SK-N-SH (cell line): ENCODE data around the gene DMAP1. TPM values are rescaled to one million over a fixed set of nuclear protein-coding genes. Genes with fewer than 3 reads are reported as not detected.

Source experiments
- CTCF ChIA-PET: fragments of 300-600, 350-600 bp; formaldehyde crosslinking; extraction: SDS; loops from one replicate; lab custom pipeline; 2021; lab: Yijun Ruan, JAX
- POLR2A ChIA-PET: fragments of 350-600 bp; sonication (Branson Sonifier 250); formaldehyde crosslinking; extraction: SDS; loops from one replicate; lab custom pipeline; 2020; ENCODE audit warnings: antibody characterized with exemption, inconsistent platforms; lab: Yijun Ruan, JAX
- DNase-seq: peaks from one replicate; pipeline ENCODE4 v3.0.0; 2012
- H2AFZ ChIP-seq: fragments of 200-600 bp; sonication (generic); 2 replicates; pipeline ENCODE4 v1.8.1; 2016; ENCODE audit warnings: antibody characterized with exemption, mild to moderate bottlenecking, low read depth
- H3F3A ChIP-seq: fragments of 200-600 bp; sonication (generic); replicated peaks from 2 replicates; pipeline ENCODE3; 2016; ENCODE audit warnings: antibody characterized with exemption, mild to moderate bottlenecking; ENCODE audit not compliant: insufficient read depth
- H3K27ac ChIP-seq, 2 experiments: fragments of 200-500 bp in 1 of 2; fragments of 200-600 bp in 1 of 2; sonication (Bioruptor generic) in 1 of 2; sonication (generic), shearing (Covaris generic) in 1 of 2; 2 replicates each; pipeline versions ENCODE4 v1.5.1 to v1.6.1; 2014 to 2016; ENCODE audit warnings: low read depth in 2 of 2, inconsistent platforms in 1 of 2, low read length in 1 of 2, mild to moderate bottlenecking in 1 of 2, mixed read lengths in 1 of 2
- H3K27me3 ChIP-seq: fragments of 200-600 bp; sonication (generic), shearing (Covaris generic); 2 replicates; pipeline ENCODE4 v1.6.1; 2016; ENCODE audit warnings: mixed run types; ENCODE audit not compliant: insufficient read depth
- H3K36me3 ChIP-seq, 2 experiments: fragments of 200-500 bp in 1 of 2; fragments of 200-600 bp in 1 of 2; sonication (Bioruptor generic) in 1 of 2; sonication (generic) in 1 of 2; replicated peaks in 1 of 2; 2 replicates each; pipeline versions ENCODE3 to v1.5.1; 2014 to 2016; ENCODE audit warnings: low read length in 1 of 2, mild to moderate bottlenecking in 1 of 2; ENCODE audit not compliant: insufficient read depth in 2 of 2, control insufficient read depth in 1 of 2
- H3K4me1 ChIP-seq, 2 experiments: fragments of 200-500 bp in 1 of 2; fragments of 200-600 bp in 1 of 2; sonication (Bioruptor generic) in 1 of 2; sonication (generic), shearing (Covaris generic) in 1 of 2; 2 replicates each; pipeline versions ENCODE4 v1.5.1 to v1.6.1; 2014 to 2016; ENCODE audit warnings: low read depth in 1 of 2, low read length in 1 of 2, mixed run types in 1 of 2; ENCODE audit not compliant: insufficient read depth in 2 of 2, control insufficient read depth in 1 of 2
- H3K4me2 ChIP-seq: fragments of 200-600 bp; sonication (generic), shearing (Covaris generic); 2 replicates; pipeline ENCODE4 v1.6.1; 2017; ENCODE audit warnings: mixed run types
- H3K4me3 ChIP-seq, 2 experiments: fragments of 200-500 bp in 1 of 2; fragments of 200-600 bp in 1 of 2; sonication (Bioruptor generic) in 1 of 2; sonication (generic), shearing (Covaris generic) in 1 of 2; 2 replicates each; pipeline versions ENCODE4 v1.5.1 to v1.8.1; 2014 to 2016; ENCODE audit warnings: low read depth in 2 of 2, inconsistent platforms in 1 of 2, low read length in 1 of 2, mild to moderate bottlenecking in 1 of 2, mixed read lengths in 1 of 2, moderate library complexity in 1 of 2
- H3K79me2 ChIP-seq: fragments of 200-600 bp; sonication (generic); 2 replicates; pipeline ENCODE4 v1.8.1; 2017; ENCODE audit warnings: mild to moderate bottlenecking; ENCODE audit not compliant: insufficient read depth
- H3K9ac ChIP-seq: fragments of 200-600 bp; sonication (generic); 2 replicates; pipeline ENCODE4 v1.6.1; 2017; ENCODE audit warnings: mixed run types
- H3K9me2 ChIP-seq: fragments of 200-600 bp; sonication (generic); 2 replicates; pipeline ENCODE4 v1.6.1; 2017; ENCODE audit warnings: mixed run types
- H3K9me3 ChIP-seq: fragments of 200-600 bp; sonication (generic); 2 replicates; pipeline ENCODE4 v1.6.1; 2017; ENCODE audit warnings: mixed run types, mild to moderate bottlenecking, moderate library complexity
- H4K20me1 ChIP-seq: fragments of 200-600 bp; sonication (generic); 2 replicates; pipeline ENCODE4 v1.6.1; 2017; ENCODE audit warnings: mild to moderate bottlenecking, mixed run types; ENCODE audit not compliant: insufficient read depth
- ELF1 ChIP-seq: IDR thresholded peaks from 2 replicates; pipeline ENCODE4 v1.4.0; 2012
- EP300 ChIP-seq, 2 experiments: IDR thresholded peaks; 2 replicates each; pipeline versions ENCODE4 v1.4.0 to v1.6.1; 2012; ENCODE audit warnings: borderline replicate concordance in 1 of 2, low read depth in 1 of 2, low read length in 1 of 2
- EZH2phosphoT487 ChIP-seq: fragments of 200-600 bp; sonication (generic); IDR thresholded peaks from 2 replicates; pipeline ENCODE4 v1.6.1; 2017; ENCODE audit warnings: low read depth, mixed run types, mild to moderate bottlenecking, antibody characterized with exemption, moderate library complexity, borderline replicate concordance
- FOSL2 ChIP-seq: IDR thresholded peaks from 2 replicates; pipeline ENCODE4 v1.4.0; 2012; ENCODE audit warnings: low read depth, mild to moderate bottlenecking, moderate library complexity, borderline replicate concordance
- GABPA ChIP-seq: IDR thresholded peaks from 2 replicates; pipeline ENCODE4 v1.4.0; 2012; ENCODE audit warnings: low read depth, mild to moderate bottlenecking
- JUND ChIP-seq: IDR thresholded peaks from 2 replicates; pipeline ENCODE4 v1.4.0; 2012
- NFIC ChIP-seq: IDR thresholded peaks from 2 replicates; pipeline ENCODE4 v1.4.0; 2012; ENCODE audit warnings: borderline replicate concordance
- POLR2AphosphoS5 ChIP-seq: IDR thresholded peaks from 2 replicates; pipeline ENCODE4 v1.6.1; 2012; ENCODE audit warnings: low read depth, low read length
- RXRA ChIP-seq: IDR thresholded peaks from 2 replicates; pipeline ENCODE4 v1.4.0; 2012; ENCODE audit warnings: low read depth, mild to moderate bottlenecking, borderline replicate concordance
- SIN3A ChIP-seq: IDR thresholded peaks from 2 replicates; pipeline ENCODE4 v1.6.1; 2012; ENCODE audit warnings: low read depth, mild to moderate bottlenecking, low read length, moderate library complexity, borderline replicate concordance
- TCF12 ChIP-seq: IDR thresholded peaks from 2 replicates; pipeline ENCODE4 v1.4.0; 2012
- WGBS: methylation state at CpG from one replicate; pipeline ENCODE4 v1.1.6; 2017; ENCODE audit warnings: low lambda C conversion rate; 5-methylcytosine and 5-hydroxymethylcytosine counted together
- polyA plus RNA-seq, 3 experiments: library from polyadenylated mRNA; depleted of rRNA; stranded (reverse); fragments of >200 nt; gene quantifications; 2 replicates each; pipeline ENCODE4 v1.2.3, GENCODE V29; 2012
- TF ChIP-seq, protein P1 (sequence below): IDR thresholded peaks from 2 replicates; pipeline ENCODE4 v1.6.1; 2012; ENCODE audit warnings: mild to moderate bottlenecking, low read depth, low read length, moderate library complexity
- TF ChIP-seq, protein P2 (sequence below): fragments of 150-350 bp; IDR thresholded peaks from 2 replicates; pipeline ENCODE4 v1.6.1; 2016; ENCODE audit warnings: mild to moderate bottlenecking, low read depth, low read length

DMAP1 gene
- polyA plus RNA-seq, 1 of the 3 experiments (the other 2 are of a cell fraction) = 59.6 TPM

DNA sequence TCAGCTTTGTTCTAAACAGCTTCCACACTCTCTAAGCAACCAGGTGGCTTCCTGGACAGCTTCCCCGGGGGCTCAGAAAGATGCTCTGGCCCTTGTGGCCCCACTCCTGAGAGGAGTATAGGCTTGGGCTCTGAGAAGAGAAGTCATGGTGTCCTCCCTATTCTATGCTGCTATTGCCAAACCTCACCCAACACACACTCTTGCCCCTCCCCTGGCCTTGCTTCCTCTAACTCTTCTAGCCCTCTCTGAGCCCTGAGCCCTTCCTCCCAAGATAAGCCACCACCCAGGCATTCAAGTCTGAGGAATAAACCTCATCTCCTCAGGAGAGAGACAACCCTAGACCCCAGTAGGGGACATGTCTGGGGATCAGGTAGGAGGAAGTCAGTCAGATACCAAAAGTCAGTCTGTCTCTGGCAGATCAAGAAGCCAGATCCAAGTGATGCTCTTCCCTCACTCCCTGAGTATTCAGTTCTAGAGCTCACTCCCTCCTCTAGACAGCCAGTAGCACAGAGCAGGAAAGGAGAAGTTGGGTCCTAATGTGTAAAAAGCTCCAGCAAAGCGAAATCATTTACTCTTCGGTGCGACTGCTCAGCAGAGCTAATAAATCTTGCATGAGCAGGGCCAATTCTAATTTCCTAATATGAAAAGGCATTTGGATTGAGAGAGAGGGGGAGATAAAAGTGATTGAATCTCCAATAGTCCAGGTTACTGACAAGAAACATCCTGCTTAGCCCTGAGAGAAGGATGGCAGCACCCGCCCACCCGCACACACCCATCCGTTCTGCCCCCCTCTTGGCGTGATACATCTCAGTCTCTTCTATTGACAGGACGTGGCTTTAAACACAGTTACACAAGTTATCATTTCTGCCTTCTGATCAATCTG is 50.5 kb downstream of the DMAP1 start (continued):
- TF ChIP-seq, protein P1, sequence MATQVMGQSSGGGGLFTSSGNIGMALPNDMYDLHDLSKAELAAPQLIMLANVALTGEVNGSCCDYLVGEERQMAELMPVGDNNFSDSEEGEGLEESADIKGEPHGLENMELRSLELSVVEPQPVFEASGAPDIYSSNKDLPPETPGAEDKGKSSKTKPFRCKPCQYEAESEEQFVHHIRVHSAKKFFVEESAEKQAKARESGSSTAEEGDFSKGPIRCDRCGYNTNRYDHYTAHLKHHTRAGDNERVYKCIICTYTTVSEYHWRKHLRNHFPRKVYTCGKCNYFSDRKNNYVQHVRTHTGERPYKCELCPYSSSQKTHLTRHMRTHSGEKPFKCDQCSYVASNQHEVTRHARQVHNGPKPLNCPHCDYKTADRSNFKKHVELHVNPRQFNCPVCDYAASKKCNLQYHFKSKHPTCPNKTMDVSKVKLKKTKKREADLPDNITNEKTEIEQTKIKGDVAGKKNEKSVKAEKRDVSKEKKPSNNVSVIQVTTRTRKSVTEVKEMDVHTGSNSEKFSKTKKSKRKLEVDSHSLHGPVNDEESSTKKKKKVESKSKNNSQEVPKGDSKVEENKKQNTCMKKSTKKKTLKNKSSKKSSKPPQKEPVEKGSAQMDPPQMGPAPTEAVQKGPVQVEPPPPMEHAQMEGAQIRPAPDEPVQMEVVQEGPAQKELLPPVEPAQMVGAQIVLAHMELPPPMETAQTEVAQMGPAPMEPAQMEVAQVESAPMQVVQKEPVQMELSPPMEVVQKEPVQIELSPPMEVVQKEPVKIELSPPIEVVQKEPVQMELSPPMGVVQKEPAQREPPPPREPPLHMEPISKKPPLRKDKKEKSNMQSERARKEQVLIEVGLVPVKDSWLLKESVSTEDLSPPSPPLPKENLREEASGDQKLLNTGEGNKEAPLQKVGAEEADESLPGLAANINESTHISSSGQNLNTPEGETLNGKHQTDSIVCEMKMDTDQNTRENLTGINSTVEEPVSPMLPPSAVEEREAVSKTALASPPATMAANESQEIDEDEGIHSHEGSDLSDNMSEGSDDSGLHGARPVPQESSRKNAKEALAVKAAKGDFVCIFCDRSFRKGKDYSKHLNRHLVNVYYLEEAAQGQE = no peak
- TF ChIP-seq FOSL2 = no peak
- no peak for TF ChIP-seq NFIC
- TF ChIP-seq GABPA = no peak
- TF ChIP-seq POLR2AphosphoS5 = no peak
- TF ChIP-seq RXRA = no peak
- no peak for TF ChIP-seq EZH2phosphoT487
- no peak for TF ChIP-seq TCF12
- no peak for TF ChIP-seq SIN3A
- no peak for TF ChIP-seq ELF1
- TF ChIP-seq EP300 (IDR thresholded peaks at IDR 0.05; ENCODE audit: borderline replicate concordance in 1 of 2, low read depth in 1 of 2, low read length in 1 of 2) = no peak
- TF ChIP-seq, protein P2, sequence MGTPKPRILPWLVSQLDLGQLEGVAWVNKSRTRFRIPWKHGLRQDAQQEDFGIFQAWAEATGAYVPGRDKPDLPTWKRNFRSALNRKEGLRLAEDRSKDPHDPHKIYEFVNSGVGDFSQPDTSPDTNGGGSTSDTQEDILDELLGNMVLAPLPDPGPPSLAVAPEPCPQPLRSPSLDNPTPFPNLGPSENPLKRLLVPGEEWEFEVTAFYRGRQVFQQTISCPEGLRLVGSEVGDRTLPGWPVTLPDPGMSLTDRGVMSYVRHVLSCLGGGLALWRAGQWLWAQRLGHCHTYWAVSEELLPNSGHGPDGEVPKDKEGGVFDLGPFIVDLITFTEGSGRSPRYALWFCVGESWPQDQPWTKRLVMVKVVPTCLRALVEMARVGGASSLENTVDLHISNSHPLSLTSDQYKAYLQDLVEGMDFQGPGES = no peak

DNA sequence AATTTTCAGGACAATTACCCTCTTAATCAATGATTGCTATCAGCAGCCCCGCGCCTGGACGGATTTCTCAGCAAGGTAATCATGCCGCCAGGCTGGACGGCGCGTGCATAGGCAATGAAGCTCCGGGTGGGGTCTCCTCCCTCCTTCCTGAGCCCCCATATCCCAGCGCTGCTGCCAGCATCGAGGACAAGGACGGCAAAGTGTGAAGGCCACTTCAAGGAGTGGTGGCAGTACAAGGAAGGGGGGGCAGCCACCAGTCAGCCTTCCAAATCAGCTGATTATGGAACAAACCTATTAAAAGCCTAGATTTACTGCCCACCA is 51.1 kb downstream of the DMAP1 start:
- CTCF ChIA-PET = interaction anchor here (0.8 to 3.8 kb wide), 6 partner anchors 11 to 335 kb away, joined by 3 to 15 read pairs (median 3); no protein-coding TSS in a partner anchor
- no peaks in the 10 kb centered on the region for H3K9me2 ChIP-seq

More for the DNA sequence above, 51.1 kb downstream of the DMAP1 start:
- Histone ChIP-seq H3K4me1 (no peaks in the 10 kb centered on the region; a peak in 1 of 4 replicates), H3K4me2 (no peak overlapping the region), H3K9me3 (no peaks in the 10 kb centered on the region), H3K27me3 (no peaks in the 10 kb centered on the region), H4K20me1 (no peaks in the 10 kb centered on the region), H3F3A (no peaks in the 10 kb centered on the region), H3K79me2 (no peaks in the 10 kb centered on the region), H2AFZ (no peak overlapping the region), H3K36me3 (peaks cover 0 to 8% of the 10 kb centered on the region in 2 experiments), H3K4me3 (no peak overlapping the region), H3K9ac (no peak overlapping the region), H3K27ac (no peak overlapping the region)
- no peak for DNase-seq
- TF ChIP-seq EP300 (IDR thresholded peaks at IDR 0.05; ENCODE audit: borderline replicate concordance in 1 of 2, low read depth in 1 of 2, low read length in 1 of 2) (no peak), JUND (no peak)
- POLR2A ChIA-PET = no interaction called here
- WGBS = 100% methylated on average over 10 of the region's 11 CpGs
